CD4-positive, alpha-beta T cell treated with Interleukin-4 for 4 hours (primary cell): ENCODE data around the gene BMAL2.

Source experiments
- DNase-seq: peaks from one replicate; pipeline ENCODE4 v3.0.0-alpha.2; 2020

The BMAL2 gene

DNA sequence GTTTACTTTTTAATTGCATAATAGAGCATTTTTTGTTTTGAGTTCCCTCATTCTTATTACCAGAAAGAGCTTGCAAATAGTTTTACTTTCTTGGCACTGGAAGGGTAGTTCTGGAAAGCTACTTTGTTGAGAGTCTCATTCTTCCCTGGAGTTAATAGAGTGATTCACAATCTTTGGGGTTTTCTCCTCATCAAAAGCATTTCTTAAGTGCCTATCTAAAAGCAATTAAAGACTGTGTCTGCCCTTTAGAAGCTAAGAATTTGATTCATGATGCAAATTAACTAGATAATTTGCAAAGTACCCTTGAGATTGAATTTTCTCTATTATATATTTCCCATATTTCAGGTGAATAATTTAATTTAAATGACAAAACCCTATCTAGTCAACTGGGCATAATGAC, 8.1 kb upstream of the BMAL2 start:
- DNase-seq = no peak

DNA sequence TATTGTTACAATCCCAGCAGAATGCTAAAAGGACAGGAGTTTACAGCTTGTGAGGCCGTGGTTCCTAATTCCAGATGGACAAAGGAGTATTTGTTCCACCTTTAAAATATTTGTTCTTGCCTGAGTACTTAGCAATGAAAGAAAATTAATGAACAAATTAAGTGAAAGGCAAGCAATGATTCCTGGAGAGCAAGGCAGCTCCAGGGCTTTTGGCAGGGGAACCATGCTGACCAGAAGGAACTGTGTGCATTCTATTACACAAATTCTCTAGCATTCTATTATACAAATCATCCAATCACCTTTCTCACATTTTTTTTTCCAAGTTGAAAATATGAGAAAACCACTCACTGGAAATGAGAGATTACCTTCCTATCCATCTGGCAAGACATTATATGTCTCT, 1.8 kb upstream of the BMAL2 start:
- DNase-seq = no peak

DNA sequence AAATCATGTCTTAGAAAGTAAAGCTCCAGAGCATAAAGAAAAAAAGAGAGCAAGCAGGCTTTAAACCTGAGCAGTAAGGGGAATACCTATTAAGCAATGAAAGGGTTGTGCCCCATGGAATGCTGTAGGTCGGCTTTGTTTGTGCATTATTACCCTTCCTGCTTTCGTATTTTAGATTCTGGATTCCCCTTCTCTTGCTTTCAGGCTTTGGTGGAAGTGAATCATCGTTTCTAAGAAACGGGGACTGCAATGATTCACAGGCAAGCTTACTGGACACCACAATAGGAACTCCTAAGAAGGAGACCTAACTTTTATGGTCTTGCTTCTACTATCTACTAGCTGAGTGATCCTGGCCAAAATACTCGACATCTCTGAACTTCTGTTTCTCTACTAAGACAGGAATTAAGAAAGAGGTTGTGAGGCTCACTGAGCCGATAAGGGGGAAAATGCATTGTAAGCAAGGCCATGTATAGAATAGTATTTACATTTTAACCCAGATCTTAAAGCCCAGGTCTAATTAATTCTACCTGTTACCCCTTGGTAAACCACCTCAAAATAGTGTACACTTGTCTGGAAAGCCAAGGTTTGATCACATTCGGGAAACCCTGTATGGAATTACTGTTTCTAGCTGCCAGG, 1.2 kb upstream of the BMAL2 start:
- peak; percentile 35 for DNase-seq

DNA sequence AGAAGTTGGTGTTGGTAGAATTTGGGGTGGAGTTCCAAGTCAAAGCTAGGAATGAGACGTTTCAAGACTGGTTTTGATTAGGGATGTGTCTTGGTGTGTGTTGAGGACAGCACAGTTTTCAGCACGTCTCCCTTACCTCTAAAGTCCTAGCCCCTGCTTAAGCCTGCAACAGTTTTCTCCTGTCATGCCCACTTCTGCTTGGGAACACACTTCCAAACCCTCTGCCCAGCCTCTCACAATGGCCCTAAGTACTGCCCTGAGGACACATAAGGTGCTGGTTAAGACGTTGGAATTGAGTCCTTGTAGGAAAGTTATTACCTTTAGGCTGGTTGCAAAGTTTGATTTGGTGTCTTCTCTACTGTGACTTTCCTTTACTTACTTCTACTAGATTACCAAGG, 710 bp upstream of the BMAL2 start:
- no peak for DNase-seq

DNA sequence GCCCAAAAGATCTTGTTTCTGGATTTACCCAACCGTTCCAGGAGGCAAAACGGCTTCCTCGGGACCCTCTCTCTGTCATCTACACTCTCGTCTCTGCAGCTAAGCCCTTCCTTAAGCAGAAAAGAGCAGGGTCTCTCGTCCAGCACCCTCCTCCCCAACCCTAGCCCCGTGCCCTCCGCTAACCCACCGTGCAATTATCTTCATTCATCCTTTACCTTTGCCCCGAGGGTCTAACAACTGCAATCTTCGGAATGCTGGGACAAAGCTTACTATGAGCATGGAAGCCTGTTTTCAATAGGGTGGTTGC, 276 bp upstream of the BMAL2 start:
- no peak for DNase-seq

DNA sequence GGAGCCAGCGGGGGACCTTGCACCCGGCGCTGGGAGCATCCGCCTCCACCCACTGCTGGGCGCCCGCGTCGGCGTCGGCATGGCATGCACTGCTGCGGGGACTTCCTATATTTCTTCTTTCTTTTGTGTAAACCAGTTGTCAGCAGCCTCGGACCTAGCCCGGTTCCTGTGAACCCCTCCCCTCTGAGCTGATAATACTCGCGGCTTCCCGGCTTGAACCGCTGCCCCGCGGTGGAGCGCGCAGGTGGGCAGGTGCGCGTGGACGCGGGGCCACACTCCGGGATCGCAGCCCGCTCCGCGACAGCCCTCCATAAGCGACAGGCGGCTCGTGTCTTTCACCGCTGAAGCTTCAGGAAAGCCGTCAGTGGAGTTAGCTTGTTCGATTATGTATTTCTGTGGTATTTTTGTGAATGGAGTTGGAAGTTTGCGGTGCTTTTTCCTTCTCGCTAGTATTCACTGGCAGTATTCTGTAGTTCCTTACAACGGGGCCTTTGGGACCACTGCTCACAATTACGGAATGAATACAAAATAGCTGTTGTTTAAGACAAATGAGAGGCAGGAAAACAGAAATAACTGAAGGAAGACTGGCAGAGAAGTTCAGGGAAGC, 870 bp downstream of the BMAL2 start:
- DNase-seq = peak; percentile 12

DNA sequence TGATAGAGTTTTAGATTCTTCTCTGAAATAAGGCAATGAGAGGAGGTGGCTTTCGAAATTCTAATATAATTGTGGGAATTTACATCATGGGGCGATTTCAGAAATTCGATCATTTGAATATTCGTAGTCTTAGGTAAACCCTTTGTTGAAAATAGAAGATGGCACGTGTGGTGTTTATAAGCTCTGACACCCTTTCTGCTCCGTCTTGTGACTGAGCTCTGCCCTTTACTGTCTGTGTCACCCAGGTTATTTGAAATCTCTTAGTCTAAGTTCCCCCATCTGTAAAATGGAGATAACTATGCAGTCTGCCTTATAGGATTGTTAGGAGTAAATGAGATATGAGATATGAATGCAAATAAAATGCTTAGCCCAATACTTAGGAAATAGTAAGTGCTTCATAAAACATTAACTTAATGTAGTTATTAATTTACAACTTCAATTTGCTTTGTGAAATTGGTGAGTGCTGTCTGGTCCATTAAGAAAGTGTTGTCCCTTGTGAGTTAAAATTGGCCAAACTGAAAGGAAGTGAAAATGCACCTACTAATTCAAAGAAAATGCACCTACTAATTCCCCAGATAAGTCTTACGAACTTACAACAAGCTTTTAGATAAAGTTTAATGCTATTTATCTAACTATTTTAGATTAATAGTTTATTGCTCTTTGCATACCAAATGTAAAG, 1.5 kb downstream of the BMAL2 start:
- no peak for DNase-seq

DNA sequence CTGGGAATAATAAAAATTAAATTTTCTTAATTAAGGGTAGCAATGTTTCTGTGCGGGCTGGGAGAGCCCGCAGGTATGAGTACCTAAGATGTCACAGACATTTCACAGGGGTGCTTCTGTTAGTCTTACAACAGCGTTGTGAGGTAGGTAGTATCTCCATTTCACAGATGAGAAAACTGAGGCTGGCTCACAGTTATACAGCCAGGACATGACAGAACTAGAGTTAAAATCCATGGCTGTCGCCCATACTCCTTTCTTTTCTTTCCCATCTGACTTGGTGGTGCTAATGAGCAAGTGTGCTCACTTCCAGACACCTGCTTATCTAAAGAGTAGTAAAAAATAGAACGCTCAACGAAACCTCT, 2.1 kb downstream of the BMAL2 start:
- no peak for DNase-seq

DNA sequence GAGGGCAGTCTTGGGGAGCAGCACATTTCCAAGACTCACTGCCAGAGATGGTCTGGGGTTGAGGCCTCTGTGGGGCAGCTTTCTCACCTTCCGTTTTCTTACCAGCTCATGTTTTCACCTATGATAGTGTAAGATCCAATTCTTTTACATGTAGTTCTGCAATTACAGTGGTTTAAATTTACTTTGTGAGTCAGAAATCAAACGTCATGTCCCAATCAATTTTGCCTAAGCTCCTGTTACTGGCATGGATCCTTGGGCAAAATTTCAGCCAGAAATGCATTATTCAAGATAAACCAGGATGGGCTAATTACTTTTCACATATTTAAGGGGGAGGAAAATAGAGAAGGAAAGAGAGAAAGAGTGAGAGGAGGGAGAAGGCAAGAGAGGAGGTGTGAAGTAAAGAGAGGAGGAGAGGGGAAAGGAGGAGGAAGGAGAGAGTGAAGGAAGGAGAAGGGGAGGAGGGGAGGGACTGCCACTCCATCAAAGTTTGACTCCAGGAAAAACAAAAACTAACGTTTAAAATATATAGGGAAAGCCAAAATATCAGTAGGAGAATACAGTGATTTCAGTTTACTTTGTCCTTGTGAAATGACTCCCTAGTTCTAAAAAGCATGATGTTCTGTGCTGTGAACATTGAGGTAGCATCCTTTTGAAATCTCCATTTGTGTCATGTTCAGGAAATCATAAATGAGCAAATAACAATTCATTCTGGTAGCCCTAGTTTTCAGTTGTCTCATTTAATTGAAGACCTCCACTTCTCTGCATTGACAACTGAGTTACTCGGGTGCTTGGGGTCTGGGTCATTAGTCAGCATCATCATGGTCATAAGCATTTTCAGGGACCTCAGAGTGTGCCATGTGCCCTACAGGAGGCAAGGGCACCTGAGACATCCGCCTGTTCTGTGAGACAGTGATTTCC, 3.0 kb downstream of the BMAL2 start:
- DNase-seq = no peak

DNA sequence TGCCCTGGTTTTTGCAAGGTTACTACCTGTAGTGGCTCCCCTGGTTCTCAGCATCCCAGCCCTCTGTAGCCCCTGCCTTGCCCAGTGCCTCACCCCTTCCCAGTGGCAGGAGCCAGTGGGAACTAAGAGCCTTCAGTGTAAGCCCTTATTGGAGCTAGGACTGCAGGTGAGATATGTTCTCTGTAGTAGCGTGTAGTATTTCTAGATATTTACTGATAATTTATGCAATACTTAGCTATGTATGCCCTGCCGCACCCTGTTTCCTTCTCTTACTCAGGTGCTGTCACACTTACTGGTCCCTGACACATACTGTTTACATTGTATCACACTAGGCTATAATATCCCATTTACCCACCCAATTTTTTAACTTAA, 3.6 kb downstream of the BMAL2 start:
- no peak for DNase-seq

DNA sequence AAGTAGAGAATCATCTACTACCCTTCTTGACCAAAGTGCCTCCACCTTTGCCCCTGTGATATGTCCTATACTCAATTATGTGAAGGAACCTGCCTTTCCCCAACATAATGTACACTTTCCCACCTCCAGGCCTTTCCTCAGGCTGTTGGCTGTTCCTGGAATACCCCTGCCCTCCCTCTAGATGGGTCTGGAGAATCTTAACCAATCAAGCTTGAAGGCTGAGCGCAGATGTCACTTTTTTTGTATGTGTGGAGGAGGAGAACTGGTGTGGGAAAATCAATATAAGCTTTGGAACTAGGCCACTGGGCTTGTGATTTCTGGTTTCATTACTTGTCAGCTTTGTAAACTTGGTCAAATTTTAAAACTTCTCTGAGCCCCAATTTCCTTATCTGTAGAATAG, 4.7 kb downstream of the BMAL2 start:
- DNase-seq = no peak

DNA sequence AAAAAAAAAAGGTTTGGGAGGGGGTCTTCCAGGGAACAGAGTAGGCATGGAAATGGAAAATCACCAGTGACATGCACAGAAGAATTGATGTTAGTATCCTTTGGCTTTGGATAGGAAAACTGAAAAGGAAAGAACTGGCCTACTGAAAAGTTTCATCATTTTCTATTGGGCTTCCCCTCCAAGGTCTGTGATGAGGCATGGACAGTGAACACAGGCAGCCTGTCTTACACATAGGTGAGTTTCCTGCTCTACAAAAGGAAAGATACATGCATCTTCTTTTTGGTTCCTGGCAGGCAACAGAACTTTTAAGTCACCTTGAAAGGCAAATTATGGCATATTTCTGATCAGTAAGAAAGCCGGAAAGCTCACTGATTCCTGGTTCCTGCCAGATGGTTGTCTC, 5.8 kb downstream of the BMAL2 start:
- no peak for DNase-seq

DNA sequence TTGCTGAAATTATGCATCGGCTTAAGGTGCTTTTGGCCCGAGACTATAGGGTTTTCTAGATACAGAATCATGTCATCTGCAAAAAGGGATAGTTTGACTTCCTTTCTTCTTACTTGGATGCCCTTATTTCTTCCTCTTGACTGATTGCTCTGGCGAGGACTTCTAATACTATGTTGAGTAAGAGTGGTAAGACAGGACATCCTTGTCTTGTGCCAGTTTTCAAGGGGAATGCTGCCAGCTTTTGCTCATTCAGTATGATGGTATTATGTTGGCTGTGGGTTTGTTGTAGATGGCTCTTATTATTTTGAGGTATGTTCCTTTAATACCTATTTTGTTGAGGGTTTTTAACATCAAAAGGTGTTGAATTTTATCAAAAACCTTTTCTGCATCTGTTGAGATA, 8.3 kb downstream of the BMAL2 start:
- no peak for DNase-seq

DNA sequence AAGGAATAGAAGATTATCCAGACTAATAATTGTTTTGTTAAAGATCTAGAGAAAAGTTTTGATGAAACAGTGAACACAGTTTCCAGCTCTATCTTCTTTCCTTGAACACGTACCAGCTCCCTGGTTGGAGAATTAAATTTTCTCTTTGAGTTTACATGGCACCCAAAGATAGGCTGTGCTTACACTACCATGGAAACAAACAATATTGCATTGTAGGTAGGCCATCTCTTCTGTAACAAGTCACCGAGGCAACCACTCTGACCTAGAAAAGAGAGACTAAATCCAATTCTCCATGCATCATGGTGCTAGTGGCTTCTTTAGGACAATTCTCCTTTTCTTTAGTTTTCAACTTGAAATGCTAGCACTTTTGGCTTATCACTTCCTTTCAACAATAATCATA, 9.9 kb downstream of the BMAL2 start:
- DNase-seq = no peak

DNA sequence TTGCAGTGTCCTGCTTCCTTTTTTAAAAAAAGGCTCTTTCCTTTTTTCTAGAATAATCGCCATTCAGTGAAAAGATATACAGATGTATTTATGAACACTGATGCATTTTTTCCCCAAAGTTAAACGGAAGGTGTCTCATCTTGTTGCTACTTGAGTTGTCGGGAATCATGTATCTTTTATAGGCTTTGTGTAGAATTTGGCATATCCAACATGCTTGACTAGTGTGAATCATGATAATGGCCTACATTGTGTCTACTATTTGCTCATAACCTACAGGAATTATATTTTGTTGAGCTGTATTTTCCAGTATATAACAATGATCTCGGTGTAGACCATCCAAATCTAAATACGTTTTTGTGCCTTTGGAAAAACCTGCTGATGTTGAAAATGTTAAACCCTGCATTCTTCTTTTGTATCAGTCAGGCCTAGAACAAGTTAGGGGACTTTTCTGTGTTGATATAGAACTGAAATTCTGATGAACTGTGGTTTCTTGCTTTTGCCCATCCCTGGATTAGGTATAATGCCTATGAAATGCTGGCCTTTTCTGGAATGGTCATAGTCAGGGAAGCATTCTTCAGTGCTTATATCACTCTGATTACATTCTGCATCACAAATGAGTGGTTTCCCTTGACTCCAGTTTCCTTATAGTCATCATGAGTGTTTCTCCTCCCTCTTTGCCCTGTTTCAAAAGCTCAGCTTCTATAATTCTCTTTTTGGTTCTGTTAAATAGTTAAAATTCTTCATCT, 10.8 kb downstream of the BMAL2 start:
- no peak for DNase-seq

DNA sequence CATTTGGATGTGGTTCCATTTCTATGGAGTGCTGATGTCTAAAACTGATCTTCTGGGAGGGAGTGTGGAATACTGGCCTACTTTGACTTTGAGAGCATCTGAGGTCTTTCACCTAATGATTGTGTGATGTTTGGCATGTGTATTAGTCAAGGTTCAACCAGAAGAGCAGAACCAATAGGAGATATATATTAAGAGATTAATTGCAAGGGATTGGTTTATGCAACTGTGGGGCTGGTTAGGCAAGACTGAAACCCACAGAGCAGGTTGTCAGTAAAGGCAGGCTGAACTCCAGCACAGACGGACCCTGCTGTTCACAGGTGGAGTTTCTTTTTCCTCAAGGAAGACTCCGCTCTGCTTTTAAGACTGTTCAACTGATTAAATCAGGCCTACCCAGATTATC, 11.6 kb downstream of the BMAL2 start:
- DNase-seq = no peak

DNA sequence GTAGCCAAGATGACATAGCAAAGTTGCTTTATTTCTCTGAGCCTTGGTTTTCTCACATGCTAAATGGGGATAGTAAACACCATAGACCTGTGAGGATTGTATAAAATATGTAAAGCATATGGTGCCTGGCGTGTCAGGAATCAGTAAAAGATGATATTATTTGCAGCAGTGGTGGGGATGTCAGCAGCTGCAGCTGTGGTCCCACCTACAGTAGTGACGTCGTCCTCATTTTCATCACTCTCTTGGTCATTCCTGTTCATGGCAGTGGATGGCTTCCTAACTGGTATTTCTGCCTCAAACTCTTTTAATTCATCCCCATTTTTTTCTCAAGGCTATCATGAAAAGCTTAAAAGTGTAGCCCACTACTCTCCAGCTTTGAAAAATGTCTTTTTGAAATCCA, 12.1 kb downstream of the BMAL2 start:
- DNase-seq = no peak

DNA sequence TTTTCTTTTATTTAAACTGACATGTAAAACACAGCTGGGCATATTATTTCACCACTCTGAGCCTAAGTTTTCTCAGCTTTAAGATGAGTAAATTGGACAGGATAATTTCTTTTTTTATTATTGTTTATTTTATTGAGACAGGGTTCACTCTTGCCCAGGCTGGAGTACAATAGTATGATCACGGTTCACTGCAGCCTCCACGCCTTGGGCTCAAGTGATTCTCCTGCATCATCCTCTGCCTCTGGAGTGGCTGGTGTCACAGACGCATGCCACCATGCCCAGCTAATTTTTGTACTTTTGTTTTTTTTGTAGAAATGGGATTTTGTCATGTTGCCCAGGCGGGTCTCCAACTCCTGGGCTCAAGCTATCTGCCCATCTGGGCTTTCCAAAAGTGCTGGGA, 12.7 kb downstream of the BMAL2 start:
- no peak for DNase-seq

DNA sequence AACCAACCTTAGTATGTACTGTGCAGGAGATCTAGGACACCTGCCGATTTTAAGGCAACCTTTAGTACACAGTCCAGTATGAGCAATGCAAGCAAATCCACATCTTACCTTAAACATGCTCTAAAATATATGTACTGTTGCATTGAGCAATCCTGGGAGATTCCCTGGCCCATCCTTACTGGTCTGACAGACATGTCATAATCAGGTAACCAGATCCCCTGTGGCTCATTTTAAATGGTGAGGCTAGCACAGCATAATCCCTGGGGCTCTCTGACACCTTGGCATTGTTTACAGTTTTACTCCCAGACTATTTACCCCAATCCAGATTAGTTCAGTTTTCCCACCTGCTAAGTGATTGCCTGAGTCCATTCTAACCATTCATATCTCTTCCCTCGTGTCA, 15.1 kb downstream of the BMAL2 start:
- no peak for DNase-seq

DNA sequence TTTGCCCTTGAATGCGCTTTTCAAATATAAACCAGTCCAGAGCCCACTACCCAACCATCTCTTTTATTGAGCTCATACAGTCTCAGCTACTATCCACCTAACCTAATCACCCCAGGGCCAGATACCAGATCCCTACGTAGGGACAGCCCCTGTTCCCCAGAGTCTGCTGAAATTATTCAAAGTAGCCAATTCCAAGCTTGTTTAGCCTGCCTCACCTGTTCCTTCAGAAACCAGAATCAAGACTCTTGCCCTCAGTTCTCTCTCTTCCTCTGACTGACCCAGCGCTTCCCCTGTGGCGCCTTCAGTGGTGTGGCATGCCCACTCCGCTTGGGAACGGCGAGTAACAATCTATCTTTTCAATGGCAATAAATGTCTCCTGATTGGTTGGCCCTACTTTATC, 18.8 kb downstream of the BMAL2 start:
- DNase-seq = no peak

DNA sequence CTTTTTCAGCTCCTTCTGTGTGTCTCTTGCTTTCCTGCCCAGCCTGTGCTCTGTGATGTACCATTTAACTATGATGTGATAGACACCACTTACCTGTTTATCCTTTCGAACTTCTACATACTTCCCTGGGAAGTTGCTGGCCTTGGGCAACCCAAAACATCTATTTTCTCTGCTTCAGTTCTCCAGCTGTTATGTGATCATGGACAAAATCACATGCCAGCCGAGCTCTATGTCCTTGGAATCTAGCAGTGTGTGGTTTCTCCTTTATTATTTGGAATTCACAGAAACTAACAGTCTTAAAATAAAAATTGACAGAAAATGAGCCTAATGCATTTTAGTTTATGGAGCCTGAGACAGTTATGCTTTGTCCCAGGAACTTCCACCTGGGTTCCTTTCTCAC, 22.9 kb downstream of the BMAL2 start:
- no peak for DNase-seq

DNA sequence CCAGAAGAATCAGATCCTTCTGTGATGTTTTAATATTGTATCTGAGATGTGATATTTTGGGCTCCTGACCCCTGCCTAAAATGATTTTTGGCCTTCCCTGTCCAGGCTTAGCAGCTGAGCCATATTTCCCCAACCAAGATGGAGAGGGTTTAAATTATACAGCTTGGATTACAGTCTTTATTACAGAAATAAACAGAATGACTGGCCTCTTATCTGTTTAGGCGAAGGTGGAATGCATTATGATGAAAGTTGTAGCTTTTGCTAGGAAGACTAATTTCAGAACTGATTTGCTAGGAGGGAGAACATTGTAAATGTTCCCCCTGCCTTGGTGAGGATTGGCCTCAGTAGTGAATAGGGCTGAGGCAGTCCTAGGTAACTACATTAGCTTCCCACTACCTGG, 23.3 kb downstream of the BMAL2 start:
- no peak for DNase-seq
